Brain microvascular endothelial cell (primary cell): ENCODE results near the gene RCC2.

Experiments
- DNase-seq: peaks from one replicate; pipeline ENCODE4 v3.0.0-alpha.2; 2020
- H3K27ac ChIP-seq: fragments of 250-450 bp; sonication (Bioruptor Pico); 2 replicates; pipeline ENCODE4 v1.5.1; 2020; ENCODE audit warnings: mild to moderate bottlenecking, moderate library complexity
- H3K27me3 ChIP-seq: fragments of 250-450 bp; sonication (Bioruptor Pico); replicated peaks from 2 replicates; pipeline ENCODE4 v1.5.1; 2020; ENCODE audit warnings: mild to moderate bottlenecking
- H3K36me3 ChIP-seq: fragments of 250-450 bp; sonication (Bioruptor Pico); replicated peaks from 2 replicates; pipeline ENCODE4 v1.5.1; 2020; ENCODE audit warnings: mild to moderate bottlenecking
- H3K4me3 ChIP-seq: 2 replicates; pipeline ENCODE4 v1.5.1; 2011; ENCODE audit warnings: low read depth, mild to moderate bottlenecking, control low read depth, low read length, moderate library complexity
- in situ Hi-C: cut with HindIII; loops from 2 replicates; pipeline ENCODE4 v1.10.0; 2017; ENCODE audit warnings: low sequenced_read_pairs, low pct_ligation_motif_present
- TF ChIP-seq, protein P1 (sequence below): IDR thresholded peaks from 2 replicates; pipeline ENCODE4 v1.5.1; 2011; ENCODE audit warnings: low read depth, mild to moderate bottlenecking, moderate library complexity, low read length, control low read depth, inconsistent platforms; ENCODE audit errors: missing control alignments

Gene RCC2

DNA sequence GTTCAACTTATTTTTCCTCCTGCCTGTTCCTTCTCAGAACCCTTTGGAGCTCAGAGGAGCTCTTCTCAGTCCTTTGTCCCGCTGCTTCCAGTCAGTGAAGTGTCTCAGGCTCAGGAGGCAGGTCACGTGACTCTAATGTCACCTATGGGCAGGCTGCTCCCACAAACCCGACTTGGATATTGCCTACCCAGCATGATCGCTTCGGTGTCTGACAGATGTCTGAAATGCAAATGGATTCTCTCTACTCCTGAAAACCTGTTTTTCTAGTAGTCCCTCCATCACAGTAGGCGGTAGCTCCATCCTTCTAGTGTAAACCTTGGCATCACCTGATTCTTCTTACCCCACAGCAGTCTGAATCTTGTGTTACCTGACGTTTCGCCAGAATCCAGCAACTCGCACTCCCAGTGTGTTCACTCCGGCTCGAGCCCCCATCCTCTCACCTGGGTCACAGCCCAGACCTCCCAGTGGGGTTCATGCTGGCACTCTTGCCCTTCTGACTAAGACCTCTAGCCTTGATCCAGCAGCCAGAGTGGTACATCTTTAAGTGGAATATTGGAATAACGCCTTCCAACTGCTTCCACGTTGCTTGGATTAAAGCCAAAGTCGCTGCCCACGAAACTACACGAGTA, 62.0 kb downstream of the RCC2 start:
- H3K27me3 ChIP-seq, result peaks cover 9% of the 10 kb centered on the region
- no peak overlapping the region for H3K4me3 ChIP-seq
- no peak overlapping the region for H3K27ac ChIP-seq
- TF ChIP-seq, protein P1, sequence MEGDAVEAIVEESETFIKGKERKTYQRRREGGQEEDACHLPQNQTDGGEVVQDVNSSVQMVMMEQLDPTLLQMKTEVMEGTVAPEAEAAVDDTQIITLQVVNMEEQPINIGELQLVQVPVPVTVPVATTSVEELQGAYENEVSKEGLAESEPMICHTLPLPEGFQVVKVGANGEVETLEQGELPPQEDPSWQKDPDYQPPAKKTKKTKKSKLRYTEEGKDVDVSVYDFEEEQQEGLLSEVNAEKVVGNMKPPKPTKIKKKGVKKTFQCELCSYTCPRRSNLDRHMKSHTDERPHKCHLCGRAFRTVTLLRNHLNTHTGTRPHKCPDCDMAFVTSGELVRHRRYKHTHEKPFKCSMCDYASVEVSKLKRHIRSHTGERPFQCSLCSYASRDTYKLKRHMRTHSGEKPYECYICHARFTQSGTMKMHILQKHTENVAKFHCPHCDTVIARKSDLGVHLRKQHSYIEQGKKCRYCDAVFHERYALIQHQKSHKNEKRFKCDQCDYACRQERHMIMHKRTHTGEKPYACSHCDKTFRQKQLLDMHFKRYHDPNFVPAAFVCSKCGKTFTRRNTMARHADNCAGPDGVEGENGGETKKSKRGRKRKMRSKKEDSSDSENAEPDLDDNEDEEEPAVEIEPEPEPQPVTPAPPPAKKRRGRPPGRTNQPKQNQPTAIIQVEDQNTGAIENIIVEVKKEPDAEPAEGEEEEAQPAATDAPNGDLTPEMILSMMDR, result no peak
- in situ Hi-C loops, result no loop called here
- DNase-seq, result no peak
- H3K36me3 ChIP-seq, result no peaks in the 10 kb centered on the region

DNA sequence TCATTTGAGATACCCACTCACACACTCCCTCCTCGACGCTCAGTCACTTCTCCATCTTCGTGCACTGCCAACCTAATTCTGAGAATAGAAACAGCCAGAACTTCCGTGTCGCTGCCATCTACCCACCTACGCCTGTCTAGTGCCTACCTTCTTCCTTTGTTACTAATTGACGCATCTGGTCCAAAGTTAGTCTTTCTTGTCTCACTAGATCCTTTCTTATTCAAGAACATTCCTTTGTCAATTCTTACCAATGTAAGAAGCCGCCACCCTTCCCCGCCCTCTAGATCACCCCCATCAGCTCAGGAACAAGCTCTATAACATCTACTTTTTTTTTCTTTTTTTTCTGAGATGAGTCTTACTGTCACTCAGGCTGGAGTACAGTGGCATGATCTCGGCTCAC, 63.8 kb downstream of the RCC2 start:
- TF ChIP-seq, protein P1, result no peak
- peaks cover 9% of the 10 kb centered on the region for H3K27me3 ChIP-seq
- no peak for DNase-seq
- H3K27ac ChIP-seq, result no peak overlapping the region
- H3K4me3 ChIP-seq, result no peak overlapping the region
- in situ Hi-C loops, result no loop called here
- H3K36me3 ChIP-seq, result no peaks in the 10 kb centered on the region

- H3K36me3 ChIP-seq, result no peaks in the 10 kb centered on the region
- in situ Hi-C loops, result no loop called here
- no peak for DNase-seq
- H3K27me3 ChIP-seq, result peaks cover 7% of the 10 kb centered on the region
- TF ChIP-seq, protein P1, result no peak
- H3K4me3 ChIP-seq, result no peak overlapping the region
- no peak overlapping the region for H3K27ac ChIP-seq
Measured at GRCh38 chr1:17372955-17373354, 66.5 kb downstream of the RCC2 start.

DNA sequence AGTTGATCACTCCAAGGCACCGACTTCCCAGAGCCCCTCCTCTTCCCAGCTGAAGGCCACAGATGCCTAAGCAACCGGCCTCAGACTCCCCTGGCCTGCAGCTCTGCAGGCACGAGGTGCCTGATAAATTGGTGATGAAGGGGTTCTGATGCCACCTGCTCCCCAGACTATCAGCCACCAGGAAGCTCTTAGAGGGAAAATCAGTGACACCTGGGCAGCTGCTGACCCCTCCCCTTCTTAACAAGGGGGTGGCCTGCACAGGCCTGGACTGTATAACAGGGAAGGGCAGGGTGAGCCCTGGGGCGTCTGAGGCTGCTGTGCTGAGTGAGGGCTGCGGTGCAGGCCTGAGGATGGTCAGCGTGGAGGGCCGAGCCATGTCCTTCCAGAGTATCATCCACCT, 67.6 kb downstream of the RCC2 start, which contains the start of gene PADI6:
Gene PADI6, plus strand, starts transcription at position 301 of the 400 bp plus-strand sequence. Its CDS starts 50 bp downstream, at position 351.
- no peaks in the 10 kb centered on the region for H3K36me3 ChIP-seq
- DNase-seq, result no peak
- no peak within 1 kb of the TSS for H3K4me3 ChIP-seq
- H3K27ac ChIP-seq, result no peak within 1 kb of the TSS
- peaks cover under 1% of the 10 kb centered on the region for H3K27me3 ChIP-seq
- in situ Hi-C loops, result no loop called here
- TF ChIP-seq, protein P1, result no peak

DNA sequence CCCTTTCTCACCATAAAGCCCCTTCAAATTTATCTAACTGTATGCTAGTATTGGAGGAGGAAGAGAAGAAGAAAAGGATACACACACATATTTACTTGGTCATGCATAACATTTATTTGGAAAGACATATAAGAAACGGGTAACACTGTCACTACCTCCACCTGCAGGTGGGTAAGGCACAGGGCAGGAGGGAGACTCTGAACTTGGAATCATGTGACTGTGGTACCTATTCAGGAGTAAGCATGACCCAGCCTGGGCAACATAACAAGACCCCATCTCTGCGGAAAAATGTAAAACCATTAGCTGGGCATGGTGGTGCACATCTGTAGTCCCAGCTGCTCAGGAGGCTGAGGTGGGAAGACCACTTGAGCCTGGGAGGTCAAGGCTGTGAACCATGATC, 68.9 kb downstream of the RCC2 start:
- in situ Hi-C loops, result no loop called here
- no peak for DNase-seq
- H3K27ac ChIP-seq, result no peak overlapping the region

DNA sequence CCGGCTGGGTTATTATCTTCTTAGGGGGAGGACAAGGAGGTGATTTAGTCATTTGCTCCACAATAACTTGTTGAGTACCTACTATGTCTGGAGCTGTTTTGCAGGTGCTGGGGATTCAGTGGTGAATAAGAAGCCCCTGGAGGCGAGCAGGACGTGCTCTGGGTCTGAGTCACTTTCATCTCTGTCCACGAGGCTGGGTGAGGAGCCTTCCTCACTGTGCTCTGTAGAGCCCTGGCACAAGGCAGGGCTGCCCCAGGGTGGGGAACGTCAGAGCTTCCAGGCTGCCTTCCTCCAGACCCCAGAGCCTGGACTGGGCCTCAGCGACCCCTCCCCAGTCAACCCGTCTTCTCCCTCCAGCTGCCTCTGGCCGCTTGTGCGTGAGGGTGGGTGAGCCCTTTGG, 70.0 kb downstream of the RCC2 start:
- H3K27ac ChIP-seq, result no peak overlapping the region
- DNase-seq, result peak; percentile 19

More for the DNA sequence above, 68.9 kb downstream of the RCC2 start:
- Histone ChIP-seq H3K4me3 (no peak overlapping the region), H3K36me3 (no peaks in the 10 kb centered on the region), H3K27me3 (peaks cover 2% of the 10 kb centered on the region)
- TF ChIP-seq, protein P1, result peak; percentile 40

More for the DNA sequence above, 70.0 kb downstream of the RCC2 start:
- no peak overlapping the region for H3K4me3 ChIP-seq
- in situ Hi-C loops, result no loop called here
- no peaks in the 10 kb centered on the region for H3K36me3 ChIP-seq
- peaks cover 2% of the 10 kb centered on the region for H3K27me3 ChIP-seq
- TF ChIP-seq, protein P1, result peak; percentile 10
